KMS-11 (cell line): ENCODE data around the gene TBL1Y.

Experiments used
- H2AFZ ChIP-seq: fragments of 200-600 bp; sonication (generic); 2 replicates; pipeline ENCODE4 v1.6.1; 2016; ENCODE audit warnings: antibody characterized with exemption, mixed run types, low read depth
- H3K27ac ChIP-seq: fragments of 200-600 bp; sonication (generic); 2 replicates; pipeline ENCODE4 v1.6.1; 2016; ENCODE audit warnings: mild to moderate bottlenecking, mixed run types
- H3K27me3 ChIP-seq: fragments of 200-600 bp; sonication (generic); 2 replicates; pipeline ENCODE4 v1.6.1; 2017; ENCODE audit warnings: mild to moderate bottlenecking, low read depth, mixed run types, moderate library complexity; ENCODE audit not compliant: insufficient read depth
- H3K36me3 ChIP-seq: fragments of 200-600 bp; sonication (generic); 2 replicates; pipeline ENCODE4 v1.6.1; 2017; ENCODE audit warnings: mild to moderate bottlenecking, mixed run types; ENCODE audit not compliant: insufficient read depth
- H3K4me1 ChIP-seq: fragments of 200-600 bp; sonication (generic); 2 replicates; pipeline ENCODE4 v1.6.1; 2016; ENCODE audit warnings: mild to moderate bottlenecking, low read depth, mixed run types; ENCODE audit not compliant: poor library complexity, severe bottlenecking
- H3K4me2 ChIP-seq: fragments of 200-600 bp; sonication (generic); 2 replicates; pipeline ENCODE4 v1.7.0; 2016; ENCODE audit warnings: mild to moderate bottlenecking, mixed run types
- H3K4me3 ChIP-seq: fragments of 200-600 bp; sonication (generic); IDR thresholded peaks from 2 replicates; pipeline ENCODE4 v1.6.1; 2017; ENCODE audit warnings: low read depth, low read length, mixed read lengths; ENCODE audit not compliant: insufficient read depth
- H3K79me2 ChIP-seq: fragments of 200-600 bp; sonication (generic); 2 replicates; pipeline ENCODE4 v1.6.1; 2016; ENCODE audit warnings: low read depth, mixed run types; ENCODE audit not compliant: insufficient read depth
- H3K9ac ChIP-seq: fragments of 200-600 bp; sonication (generic); 2 replicates; pipeline ENCODE4 v1.6.1; 2016; ENCODE audit warnings: mild to moderate bottlenecking, mixed run types
- H4K20me1 ChIP-seq: fragments of 200-600 bp; sonication (generic); 2 replicates; pipeline ENCODE4 v1.6.1; 2016; ENCODE audit warnings: mild to moderate bottlenecking, mixed run types; ENCODE audit not compliant: insufficient read depth
- CTCF ChIP-seq: fragments of 200-600 bp; sonication (generic); conservative IDR thresholded peaks from 2 replicates; pipeline ENCODE4 v1.6.1; 2017; ENCODE audit warnings: low read depth, mild to moderate bottlenecking, antibody characterized with exemption, low read length, moderate library complexity, mixed read lengths

Gene TBL1Y

GRCh38 chrY:7013051-7013450, 102.6 kb downstream of the TBL1Y start:
- no peak overlapping the region for H3K27ac ChIP-seq
- no peak for TF ChIP-seq CTCF
- H3K27me3 ChIP-seq = no peaks in the 10 kb centered on the region
- H3K4me1 ChIP-seq = no peaks in the 10 kb centered on the region
- no peaks in the 10 kb centered on the region for H3K36me3 ChIP-seq
- H2AFZ ChIP-seq = no peak overlapping the region
- H4K20me1 ChIP-seq = no peaks in the 10 kb centered on the region
- no peak overlapping the region for H3K9ac ChIP-seq
- H3K4me3 ChIP-seq = no peak overlapping the region
- H3K79me2 ChIP-seq = no peaks in the 10 kb centered on the region
- no peak overlapping the region for H3K4me2 ChIP-seq

GRCh38 chrY:7016521-7016920, 106.0 kb downstream of the TBL1Y start:
- Histone ChIP-seq H2AFZ (no peak overlapping the region), H3K27me3 (no peaks in the 10 kb centered on the region), H3K9ac (no peak overlapping the region), H3K4me1 (no peaks in the 10 kb centered on the region), H3K27ac (no peak overlapping the region), H3K4me2 (no peak overlapping the region), H3K36me3 (no peaks in the 10 kb centered on the region), H4K20me1 (no peaks in the 10 kb centered on the region), H3K79me2 (no peaks in the 10 kb centered on the region), H3K4me3 (no peak overlapping the region)
- no peak for TF ChIP-seq CTCF

GRCh38 chrY:7017244-7018080, 107.0 kb downstream of the TBL1Y start:
- TF ChIP-seq CTCF = no peak
- Histone ChIP-seq H4K20me1 (no peaks in the 10 kb centered on the region), H2AFZ (no peak overlapping the region), H3K36me3 (no peaks in the 10 kb centered on the region), H3K27ac (no peak overlapping the region), H3K9ac (no peak overlapping the region), H3K4me3 (no peak overlapping the region), H3K4me1 (no peaks in the 10 kb centered on the region), H3K79me2 (no peaks in the 10 kb centered on the region), H3K27me3 (no peaks in the 10 kb centered on the region), H3K4me2 (no peak overlapping the region)

- Histone ChIP-seq H3K36me3 (no peaks in the 10 kb centered on the region), H3K4me3 (no peak overlapping the region), H3K27me3 (no peaks in the 10 kb centered on the region), H4K20me1 (no peaks in the 10 kb centered on the region), H3K9ac (no peak overlapping the region), H3K27ac (no peak overlapping the region), H3K4me2 (no peak overlapping the region), H3K4me1 (no peaks in the 10 kb centered on the region), H3K79me2 (no peaks in the 10 kb centered on the region), H2AFZ (no peak overlapping the region)
- no peak for TF ChIP-seq CTCF
Measured at GRCh38 chrY:7039037-7039436, 128.5 kb downstream of the TBL1Y start.
